ENCODE results near the gene LAMA4.

- no peak for TF ChIP-seq EZH2 (IDR thresholded peaks at IDR 0.05)
- TF ChIP-seq, protein P1, sequence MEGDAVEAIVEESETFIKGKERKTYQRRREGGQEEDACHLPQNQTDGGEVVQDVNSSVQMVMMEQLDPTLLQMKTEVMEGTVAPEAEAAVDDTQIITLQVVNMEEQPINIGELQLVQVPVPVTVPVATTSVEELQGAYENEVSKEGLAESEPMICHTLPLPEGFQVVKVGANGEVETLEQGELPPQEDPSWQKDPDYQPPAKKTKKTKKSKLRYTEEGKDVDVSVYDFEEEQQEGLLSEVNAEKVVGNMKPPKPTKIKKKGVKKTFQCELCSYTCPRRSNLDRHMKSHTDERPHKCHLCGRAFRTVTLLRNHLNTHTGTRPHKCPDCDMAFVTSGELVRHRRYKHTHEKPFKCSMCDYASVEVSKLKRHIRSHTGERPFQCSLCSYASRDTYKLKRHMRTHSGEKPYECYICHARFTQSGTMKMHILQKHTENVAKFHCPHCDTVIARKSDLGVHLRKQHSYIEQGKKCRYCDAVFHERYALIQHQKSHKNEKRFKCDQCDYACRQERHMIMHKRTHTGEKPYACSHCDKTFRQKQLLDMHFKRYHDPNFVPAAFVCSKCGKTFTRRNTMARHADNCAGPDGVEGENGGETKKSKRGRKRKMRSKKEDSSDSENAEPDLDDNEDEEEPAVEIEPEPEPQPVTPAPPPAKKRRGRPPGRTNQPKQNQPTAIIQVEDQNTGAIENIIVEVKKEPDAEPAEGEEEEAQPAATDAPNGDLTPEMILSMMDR (IDR thresholded peaks at IDR 0.05), result no peak
These were observed 8.7 kb downstream of the LAMA4 start for GRCh38 chr6:112245511-112246203.

Data from neural progenitor cell (in vitro differentiated cells).